IPS-NIHi7 (cell line): ENCODE measurements around the gene PATJ.
A peak's percentile ranks its signal among the peaks of the same experiment; 100 is the strongest.
"Not testable (repeated sequence)": the region's sequence is repeated elsewhere in the genome, so short reads cannot be mapped to it uniquely, and the experiment has no call there.

Source experiments
- DNase-seq: peaks from one replicate; pipeline ENCODE4 v3.0.0; 2012; ENCODE audit warnings: mixed read lengths; ENCODE audit errors: extremely low spot score

The PATJ gene

GRCh38 chr1:62092110-62092509 is 349.8 kb downstream of the PATJ start:
- DNase-seq: no peak

GRCh38 chr1:62093261-62093660 is 351.0 kb downstream of the PATJ start:
- no peak for DNase-seq

- DNase-seq: no peak
Measured at GRCh38 chr1:62097464-62097863, 355.2 kb downstream of the PATJ start.

- no peak for DNase-seq
Measured at GRCh38 chr1:62100442-62100841, 358.2 kb downstream of the PATJ start.

- DNase-seq: peak; percentile 36
Measured at GRCh38 chr1:62103846-62104245, 361.6 kb downstream of the PATJ start.

- DNase-seq: no peak
Measured at GRCh38 chr1:62107923-62108322, 365.6 kb downstream of the PATJ start.

GRCh38 chr1:62109124-62109523 is 366.8 kb downstream of the PATJ start:
- DNase-seq: no peak

- no peak for DNase-seq
Measured at GRCh38 chr1:62110198-62110817, 368.0 kb downstream of the PATJ start.

GRCh38 chr1:62111084-62111483 is 368.8 kb downstream of the PATJ start:
- DNase-seq: no peak

GRCh38 chr1:62113507-62113906 is 371.2 kb downstream of the PATJ start:
- no peak for DNase-seq

- DNase-seq: no peak
Measured at GRCh38 chr1:62117018-62117750, 374.9 kb downstream of the PATJ start.

GRCh38 chr1:62126579-62127290 is 384.5 kb downstream of the PATJ start:
- no peak for DNase-seq

- DNase-seq: no peak
Measured at GRCh38 chr1:62128745-62129144, 386.5 kb downstream of the PATJ start.

GRCh38 chr1:62131093-62131725 is 388.9 kb downstream of the PATJ start:
- DNase-seq: peak; percentile 89

GRCh38 chr1:62138029-62138428 is 395.7 kb downstream of the PATJ start:
- DNase-seq: no peak

GRCh38 chr1:62139410-62139809 is 397.1 kb downstream of the PATJ start:
- DNase-seq: no peak

GRCh38 chr1:62140666-62141065 is 398.4 kb downstream of the PATJ start:
- no peak for DNase-seq

GRCh38 chr1:62142496-62142895 is 400.2 kb downstream of the PATJ start:
- peak; percentile 61 for DNase-seq

- DNase-seq: peak; percentile 60
Measured at GRCh38 chr1:62144238-62144831, 402.1 kb downstream of the PATJ start.

GRCh38 chr1:62159940-62160348 is 417.7 kb downstream of the PATJ start:
- no peak for DNase-seq

- no peak for DNase-seq
Measured at GRCh38 chr1:62161711-62162110, 419.4 kb downstream of the PATJ start.

GRCh38 chr1:62170380-62170779 is 428.1 kb downstream of the PATJ start:
- not testable (repeated sequence) for DNase-seq
